ENCODE results near the gene TMEM156.

Gene TMEM156

DNA sequence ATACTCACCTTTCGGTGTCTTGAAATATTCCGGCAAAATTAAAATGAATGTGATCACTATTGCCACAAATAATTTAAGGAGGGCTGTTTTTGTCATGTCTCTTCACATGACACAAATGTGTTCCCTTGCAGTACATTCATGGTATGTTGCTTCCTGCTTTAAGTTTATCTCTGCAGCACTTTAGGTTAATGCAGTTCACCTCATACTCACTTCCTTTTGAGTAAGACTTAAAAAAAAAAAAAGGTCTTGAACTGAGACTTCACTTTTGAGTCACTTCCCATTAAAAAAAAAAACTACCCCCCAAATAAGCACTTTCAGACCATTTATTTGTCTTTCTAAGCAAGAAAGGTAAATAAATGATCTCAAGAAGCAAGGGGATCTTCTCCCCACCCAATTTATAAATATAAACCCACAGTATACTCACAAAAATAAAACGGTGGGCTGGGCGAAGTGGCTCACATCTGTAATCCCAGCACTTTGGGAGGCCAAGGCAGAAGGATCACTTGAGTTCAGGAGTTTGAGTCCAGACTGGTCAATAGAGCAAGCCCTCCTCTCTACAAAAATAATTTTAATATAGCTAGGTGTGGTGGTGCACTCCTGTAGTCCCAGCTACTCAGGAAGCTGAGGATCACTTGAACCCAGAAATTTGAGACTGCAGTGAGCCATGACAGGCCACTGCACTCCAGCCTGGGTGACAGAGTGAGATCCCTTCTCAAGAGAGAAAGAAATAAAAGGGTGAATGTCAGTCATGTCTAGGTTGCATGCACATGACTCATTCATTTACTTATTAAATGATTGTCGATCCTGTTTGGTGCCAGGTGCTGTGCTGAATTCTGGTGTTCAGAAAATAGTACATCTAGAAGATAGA lies at the start of gene TMEM156:
Gene TMEM156 (minus strand): TSS at position 192 of the 868 bp plus-strand sequence. CDS start 96 bp downstream, at position 96.
- DNase-seq (ENCODE audit: low spot score): no peak

DNA sequence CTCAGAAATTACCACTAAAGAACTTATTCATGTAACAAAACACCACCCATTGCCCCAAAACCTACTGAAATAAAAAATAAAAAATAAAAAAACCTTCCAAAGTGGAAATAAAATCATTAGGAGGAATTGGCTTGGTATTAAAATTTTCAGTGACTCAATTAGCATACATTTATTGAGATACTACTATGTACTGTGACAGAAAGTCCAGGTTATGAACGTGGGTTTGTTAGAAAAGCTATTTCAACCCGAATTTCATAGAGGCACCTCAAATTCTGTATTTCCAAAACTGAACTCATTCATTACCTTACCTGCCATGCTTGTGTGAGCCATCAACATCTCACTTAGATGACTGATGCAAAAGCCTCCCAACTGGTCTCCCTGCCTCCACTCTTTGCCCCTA lies 46.6 kb upstream of the TMEM156 start:
- DNase-seq (ENCODE audit: low spot score): no peak

DNA sequence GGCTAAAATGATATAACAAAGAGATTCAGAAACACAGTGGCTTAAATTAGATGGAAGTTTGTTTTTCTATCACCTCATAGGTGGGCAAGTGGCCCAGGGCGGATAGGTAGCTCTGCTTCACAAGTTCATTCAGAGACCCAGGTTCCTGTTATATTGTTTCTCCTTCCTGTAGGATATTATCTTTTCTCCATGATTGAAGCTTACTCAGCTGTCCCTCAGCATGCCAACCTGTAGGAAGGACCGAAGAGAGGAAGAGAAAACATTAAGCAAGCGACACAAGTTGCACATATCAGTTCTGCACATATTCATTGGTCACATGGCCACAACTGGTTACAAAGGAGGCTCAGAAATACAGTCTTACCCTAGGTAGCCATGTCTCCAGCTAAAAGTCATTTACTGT lies 36.7 kb upstream of the TMEM156 start:
- no peak for DNase-seq (ENCODE audit: low spot score)

GRCh38 chr4:39067451-39067850 lies 35.2 kb upstream of the TMEM156 start:
- no peak for DNase-seq (ENCODE audit: low spot score)

DNA sequence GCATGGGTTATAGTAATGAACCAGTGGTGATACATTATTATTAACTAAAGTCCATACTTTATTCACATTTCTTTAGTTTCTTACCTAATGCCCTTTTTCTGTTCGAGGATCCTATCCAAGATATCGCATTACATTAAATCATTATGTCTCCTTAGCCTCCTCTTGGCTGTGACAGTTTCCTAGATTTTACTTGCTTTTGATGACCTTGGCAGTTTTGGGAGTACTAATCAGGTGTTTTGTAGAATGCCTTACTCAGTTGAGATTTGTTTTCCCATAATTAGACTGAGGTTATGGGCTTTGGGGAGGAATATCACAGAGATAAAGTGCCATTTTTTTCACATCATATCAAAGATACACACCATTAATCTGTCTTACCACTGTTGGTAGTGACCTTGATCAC lies 34.8 kb upstream of the TMEM156 start:
- no peak for DNase-seq (ENCODE audit: low spot score)

DNA sequence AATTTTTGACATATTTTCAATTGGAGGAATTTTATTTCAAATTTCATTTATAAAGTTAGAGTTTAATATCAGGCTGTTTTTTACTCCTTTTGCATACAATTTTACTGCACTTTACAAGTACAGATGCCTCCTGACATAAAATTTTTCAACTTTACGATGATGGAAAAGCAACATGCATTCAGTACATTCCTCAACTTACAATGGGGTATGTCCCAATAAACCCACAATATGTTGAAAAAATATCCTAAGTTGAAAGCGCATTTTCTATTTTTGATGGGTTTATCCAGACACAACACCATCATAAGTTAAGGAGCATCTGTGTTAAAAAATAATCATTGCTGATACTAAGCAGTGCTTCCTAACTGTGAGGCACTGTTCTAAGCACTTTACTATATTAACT lies 34.2 kb upstream of the TMEM156 start:
- DNase-seq (ENCODE audit: low spot score): no peak

DNA sequence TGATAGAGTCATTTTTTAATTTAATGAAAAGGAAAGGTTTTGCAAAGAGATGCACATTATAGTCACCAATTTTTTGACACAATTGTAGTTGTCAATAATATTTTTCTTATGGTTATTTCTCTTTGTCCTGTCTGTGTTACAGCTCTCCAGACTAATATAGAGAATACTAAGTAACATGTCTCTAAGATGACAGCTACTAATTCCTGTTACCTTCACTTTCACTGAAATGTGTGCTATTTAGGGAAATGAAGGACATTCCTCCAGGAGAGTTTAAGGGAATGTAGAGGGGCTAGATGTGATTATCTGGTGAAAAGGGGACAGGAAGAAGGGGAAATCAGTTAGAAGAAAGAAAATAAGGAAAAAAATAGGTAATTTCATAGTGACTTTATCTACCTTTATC lies 31.2 kb upstream of the TMEM156 start:
- no peak for DNase-seq (ENCODE audit: low spot score)

GRCh38 chr4:39062770-39063097 lies 30.5 kb upstream of the TMEM156 start:
- DNase-seq (ENCODE audit: low spot score): no peak

- DNase-seq (ENCODE audit: low spot score): no peak
Measured at GRCh38 chr4:39062094-39062769, 30.0 kb upstream of the TMEM156 start, which contains the start of gene KLHL5. Gene KLHL5, plus strand, starts transcription at chr4:39062232. Its CDS starts 421 bp downstream, at chr4:39062653.

DNA sequence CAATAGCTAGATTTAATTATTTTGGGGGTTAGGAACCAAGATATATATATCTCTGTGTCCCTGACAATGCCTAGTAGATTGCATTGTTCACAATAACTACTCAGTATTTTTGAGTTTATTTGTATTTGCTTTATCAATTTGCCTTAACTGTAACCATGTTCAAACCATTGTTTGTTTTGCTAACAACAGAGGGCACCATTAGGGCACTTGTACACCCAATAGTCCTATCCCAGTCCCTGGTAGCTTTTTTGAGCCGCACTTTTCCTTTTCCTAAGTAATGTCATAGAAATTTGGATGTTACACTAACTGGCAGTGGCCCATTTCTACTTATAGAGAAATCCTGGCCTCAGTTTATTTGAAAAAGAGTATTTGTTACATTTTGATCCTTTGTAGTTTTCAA lies 29.2 kb upstream of the TMEM156 start:
- DNase-seq (ENCODE audit: low spot score): no peak

DNA sequence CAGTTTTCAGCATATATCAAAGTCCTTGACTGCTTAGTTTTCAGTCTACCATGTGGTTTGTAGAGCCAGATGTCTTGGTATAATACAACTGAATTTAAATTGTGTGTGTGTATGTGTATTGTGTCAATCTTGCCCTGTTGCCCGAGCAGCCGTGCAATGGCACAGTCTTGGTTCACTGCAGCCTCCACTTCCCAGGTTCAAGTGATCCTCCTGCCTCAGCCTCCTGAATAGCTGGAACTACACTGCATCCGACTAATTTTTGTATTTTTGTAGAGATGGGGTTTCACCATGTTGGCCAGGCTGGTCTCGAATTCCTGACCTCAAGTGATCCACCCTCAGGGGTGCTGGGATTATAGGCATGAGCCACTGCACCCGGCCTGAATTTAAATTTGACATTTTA lies 23.8 kb upstream of the TMEM156 start:
- no peak for DNase-seq (ENCODE audit: low spot score)

GRCh38 chr4:39054497-39054896 lies 22.3 kb upstream of the TMEM156 start:
- no peak for DNase-seq (ENCODE audit: low spot score)

DNA sequence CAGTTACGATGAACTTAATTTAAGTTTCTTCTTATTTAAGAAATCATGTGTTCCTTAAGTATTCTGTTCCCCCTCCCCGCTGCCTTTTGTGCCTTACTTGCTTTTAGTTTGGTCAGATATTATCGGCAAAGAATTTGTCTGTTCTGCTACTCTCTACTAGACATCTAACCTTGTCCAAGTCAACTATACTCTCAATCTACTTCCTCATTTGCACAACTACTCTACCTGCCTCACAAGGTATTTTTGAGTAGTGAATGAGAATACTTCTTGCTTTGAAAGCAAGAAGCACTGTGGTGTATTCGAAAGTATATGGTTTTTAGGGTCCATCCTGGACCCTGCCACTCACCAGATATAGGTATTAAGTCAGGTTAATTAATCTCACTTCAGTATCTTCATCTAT lies 21.8 kb upstream of the TMEM156 start:
- no peak for DNase-seq (ENCODE audit: low spot score)

GRCh38 chr4:39051492-39051891 lies 19.3 kb upstream of the TMEM156 start:
- DNase-seq (ENCODE audit: low spot score): no peak

GRCh38 chr4:39050590-39050989 lies 18.4 kb upstream of the TMEM156 start:
- no peak for DNase-seq (ENCODE audit: low spot score)

GRCh38 chr4:39048311-39048710 lies 16.1 kb upstream of the TMEM156 start:
- DNase-seq (ENCODE audit: low spot score): no peak

GRCh38 chr4:39047681-39048080 lies 15.5 kb upstream of the TMEM156 start:
- no peak for DNase-seq (ENCODE audit: low spot score)

DNA sequence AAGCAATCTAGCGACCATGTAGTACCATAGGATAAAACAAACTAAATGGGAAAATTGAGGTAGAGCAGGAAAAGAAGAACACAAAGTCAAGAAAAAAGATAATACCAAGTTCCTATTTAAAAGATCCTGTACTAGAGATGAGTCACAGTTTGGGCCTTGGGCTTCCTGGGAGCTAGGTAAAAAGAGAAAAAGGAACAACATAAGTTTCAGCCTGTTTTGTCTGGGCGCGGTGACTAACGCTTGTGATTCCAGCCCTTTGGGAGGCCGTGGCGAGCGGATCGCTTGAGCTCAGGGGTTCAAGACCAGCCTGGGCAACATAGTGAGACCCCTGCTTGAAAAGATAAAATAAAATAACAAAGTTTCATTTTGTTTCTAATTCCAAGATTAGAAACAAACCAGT lies 14.0 kb upstream of the TMEM156 start:
- DNase-seq (ENCODE audit: low spot score): no peak

DNA sequence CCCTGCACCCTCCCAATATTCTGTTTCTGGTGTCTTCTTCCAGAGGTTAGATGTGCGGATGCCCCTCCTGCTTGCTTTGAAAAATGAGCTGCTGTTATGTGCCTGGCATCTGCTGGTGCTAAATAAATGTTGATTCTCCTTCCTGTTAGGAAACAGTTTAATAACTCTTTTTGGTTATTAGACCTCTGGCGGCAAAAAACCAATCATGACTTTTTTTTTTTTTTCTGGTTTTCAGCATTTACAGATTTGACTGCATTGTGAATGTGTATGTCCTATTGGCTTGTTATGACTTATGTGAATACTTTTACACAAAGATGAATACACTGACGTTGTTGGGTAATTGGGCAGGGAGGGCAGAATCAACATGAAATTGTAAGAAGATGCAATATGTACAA lies 13.6 kb upstream of the TMEM156 start:
- DNase-seq (ENCODE audit: low spot score): no peak

- no peak for DNase-seq (ENCODE audit: low spot score)
Measured at GRCh38 chr4:39044956-39045826, 13.0 kb upstream of the TMEM156 start.

DNA sequence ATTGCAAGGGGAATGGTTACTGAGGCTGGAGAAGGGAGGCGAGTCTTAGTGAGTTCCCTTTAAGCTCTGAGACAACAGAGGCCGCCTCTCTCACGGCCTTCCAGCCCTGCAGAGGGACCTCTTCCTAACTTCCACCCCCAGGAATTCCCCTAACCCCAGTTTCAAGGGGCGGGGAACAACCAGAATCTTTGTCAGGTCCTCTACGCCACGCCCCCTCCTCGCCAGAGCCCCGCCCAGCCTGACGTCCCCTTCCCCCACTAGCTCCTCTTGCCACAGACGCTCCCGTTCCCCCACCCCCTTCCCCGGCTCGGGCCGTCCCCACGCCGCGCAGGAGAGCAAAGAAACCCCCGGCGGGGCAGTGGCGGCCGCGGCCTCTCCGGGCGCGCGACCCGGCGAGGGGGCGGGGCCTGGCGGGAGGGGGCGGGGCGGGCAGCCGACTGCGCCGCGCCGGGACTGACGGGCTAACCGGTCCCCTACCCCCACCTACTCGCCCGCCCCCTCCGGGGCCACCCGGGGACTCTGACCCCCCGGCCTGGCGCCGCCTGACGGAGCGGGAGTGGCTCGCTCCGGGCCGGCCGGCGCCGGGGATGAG lies 12.3 kb upstream of the TMEM156 start:
- DNase-seq (ENCODE audit: low spot score): peak; percentile 46

DNA sequence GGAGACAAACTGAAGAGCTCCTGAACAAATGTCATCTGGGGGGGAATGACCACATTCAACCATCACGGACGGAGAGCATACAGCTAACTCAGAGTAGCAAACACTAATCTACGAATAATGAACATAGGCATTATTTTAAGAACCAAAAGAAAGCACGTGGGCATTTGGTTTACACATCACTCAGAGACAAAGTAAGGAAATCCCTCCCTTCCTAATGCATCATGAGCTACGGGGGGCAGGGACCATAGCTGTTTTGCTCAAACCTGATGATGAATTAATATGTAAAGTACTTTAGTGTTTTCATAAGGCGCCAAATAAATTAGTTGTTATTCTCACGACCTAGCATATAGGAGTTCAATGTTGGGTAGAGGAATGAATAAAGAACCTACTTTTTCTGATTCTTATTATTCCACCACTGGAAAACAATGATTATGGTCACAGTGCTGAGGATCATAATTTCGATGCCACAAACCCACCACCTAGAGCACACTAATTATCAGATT lies 11.7 kb upstream of the TMEM156 start:
- DNase-seq (ENCODE audit: low spot score): no peak
